K562 (cell line): ENCODE measurements around the gene HYPK.

Experiments used
- ATF3 ChIP-seq, 2 experiments: fragments of 450-650 bp in 1 of 2; sonication (generic) in 1 of 2; formaldehyde crosslinking in 1 of 2; IDR thresholded peaks in 1 of 2; conservative IDR thresholded peaks in 1 of 2; 2 replicates each; pipeline versions ENCODE4 v1.6.1 to v1.8.1; 2016 to 2023; ENCODE audit warnings: mild to moderate bottlenecking in 2 of 2, moderate library complexity in 2 of 2, inconsistent platforms in 1 of 2, missing genetic modification reagents in 1 of 2
- CREB5 ChIP-seq: fragments of 250-450 bp; sonication (Bioruptor Pico); IDR thresholded peaks from 2 replicates; pipeline ENCODE4 v1.5.0; 2020; ENCODE audit warnings: mild to moderate bottlenecking
- EGR1 ChIP-seq: fragments of 450-650 bp; conservative IDR thresholded peaks from 2 replicates; pipeline ENCODE4 v1.6.1; 2017; ENCODE audit warnings: mild to moderate bottlenecking
- FOXJ3 ChIP-seq: sonication (generic); formaldehyde crosslinking; IDR thresholded peaks from 2 replicates; pipeline ENCODE4 v1.4.0; 2020; ENCODE audit warnings: mild to moderate bottlenecking, missing genetic modification reagents
- SRF ChIP-seq, 2 experiments: fragments of 250-450, 450-650 bp in 1 of 2; sonication (Bioruptor Pico) in 1 of 2; sonication (generic) in 1 of 2; formaldehyde crosslinking; IDR thresholded peaks; 2 replicates each; pipeline versions ENCODE4 v1.5.0 to v1.5.1; 2020 to 2022; ENCODE audit warnings: mild to moderate bottlenecking in 1 of 2, missing genetic modification reagents in 1 of 2
- SRSF3 ChIP-seq: fragments of 200-400 bp; formaldehyde crosslinking; IDR thresholded peaks from 2 replicates; pipeline ENCODE4 v1.6.1; 2016; ENCODE audit warnings: mild to moderate bottlenecking, low read length, moderate library complexity; ENCODE audit not compliant: insufficient read depth
- ZNF143 ChIP-seq: sonication (generic); formaldehyde crosslinking; IDR thresholded peaks from 2 replicates; pipeline ENCODE4 v1.9.0; 2022; ENCODE audit warnings: mild to moderate bottlenecking, missing genetic modification reagents
- ZNF609 ChIP-seq: sonication (generic); formaldehyde crosslinking; IDR thresholded peaks from 2 replicates; pipeline ENCODE4 v1.8.1; 2023; ENCODE audit warnings: missing genetic modification reagents, mild to moderate bottlenecking, borderline replicate concordance

GRCh38 chr15:43796566-43796965 lies 3.8 kb upstream of the HYPK start:
- TF ChIP-seq FOXJ3, result no peak
- TF ChIP-seq CREB5 (CRISPR knock-in tag), result no peak
- no peak for TF ChIP-seq ZNF609 (CRISPR knock-in tag)
- TF ChIP-seq EGR1, result no peak
- TF ChIP-seq SRSF3, result no peak
- TF ChIP-seq ZNF143 (CRISPR knock-in tag), result no peak
- TF ChIP-seq SRF (CRISPR knock-in tag; IDR thresholded peaks at IDR 0.05), result no peak
- no peak for TF ChIP-seq ATF3 (IDR thresholded peaks at IDR 0.05)
- no peak for TF ChIP-seq ATF3 (CRISPR knock-in tag; conservative IDR thresholded peaks at IDR 0.05)
